Measurements from ENCODE around the gene FOXP1.
A peak's percentile ranks its signal among the peaks of the same experiment; 100 is the strongest.
"Not testable (repeated sequence)": the region's sequence is repeated elsewhere in the genome, so short reads cannot be mapped to it uniquely, and the experiment has no call there.

Gene FOXP1

DNA sequence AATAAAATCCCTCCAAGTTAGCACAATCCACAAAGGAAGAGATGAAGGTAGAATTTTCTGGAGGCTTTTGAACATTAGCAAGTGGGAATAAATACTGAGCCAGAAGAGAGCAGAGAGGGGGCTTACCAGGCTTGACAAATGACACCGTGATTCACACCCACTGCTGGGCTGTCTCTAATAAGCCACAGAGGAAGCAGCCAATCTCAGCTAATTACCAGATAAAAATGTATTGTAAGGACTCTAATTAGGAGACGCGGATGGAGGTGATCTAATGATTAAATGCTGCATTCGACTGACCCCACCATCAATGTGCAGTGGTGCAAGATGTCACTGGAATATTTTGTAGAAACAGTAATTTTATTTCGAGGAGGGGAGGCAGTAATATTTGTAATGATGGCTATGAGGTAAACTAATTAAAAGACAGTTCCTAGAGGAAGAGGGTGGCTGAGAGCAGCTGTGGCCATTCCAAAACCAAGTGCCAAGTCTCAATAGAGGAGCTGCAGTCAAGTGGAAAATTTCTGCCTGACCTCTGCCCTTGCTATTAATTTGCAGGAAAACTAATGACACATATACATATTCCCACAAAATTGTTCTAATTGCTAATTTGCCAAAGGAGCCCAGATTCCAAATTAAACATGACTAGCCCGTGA lies 602.2 kb downstream of the FOXP1 start:
- Histone ChIP-seq H3K4me3 (ENCODE audit: low read depth in 1 of 5, low read length in 5 of 5) (no peak overlapping the region), H3K27me3 (ENCODE audit: control insufficient read depth in 5 of 5, insufficient read depth in 4 of 5, low read length in 5 of 5) (no peaks in the 10 kb centered on the region), H3K9ac (ENCODE audit: low read length in 5 of 5) (peak overlapping the region in 3 of 5 donors; percentile 14 to 38 (median 16)), H3K4me1 (ENCODE audit: control insufficient read depth in 5 of 5, insufficient read depth in 5 of 5, low read length in 5 of 5) (peaks cover 4 to 40% (median 32%) of the 10 kb centered on the region in 5 donors), H3K36me3 (ENCODE audit: control insufficient read depth in 5 of 5, insufficient read depth in 5 of 5, low read length in 5 of 5) (peaks cover 24 to 40% (median 31%) of the 10 kb centered on the region in 5 donors), H3K9me3 (ENCODE audit: control insufficient read depth in 5 of 5, low read length in 5 of 5) (no peaks in the 10 kb centered on the region), H3K27ac (ENCODE audit: low read depth, low read length) (peak overlapping the region; percentile 97)

DNA sequence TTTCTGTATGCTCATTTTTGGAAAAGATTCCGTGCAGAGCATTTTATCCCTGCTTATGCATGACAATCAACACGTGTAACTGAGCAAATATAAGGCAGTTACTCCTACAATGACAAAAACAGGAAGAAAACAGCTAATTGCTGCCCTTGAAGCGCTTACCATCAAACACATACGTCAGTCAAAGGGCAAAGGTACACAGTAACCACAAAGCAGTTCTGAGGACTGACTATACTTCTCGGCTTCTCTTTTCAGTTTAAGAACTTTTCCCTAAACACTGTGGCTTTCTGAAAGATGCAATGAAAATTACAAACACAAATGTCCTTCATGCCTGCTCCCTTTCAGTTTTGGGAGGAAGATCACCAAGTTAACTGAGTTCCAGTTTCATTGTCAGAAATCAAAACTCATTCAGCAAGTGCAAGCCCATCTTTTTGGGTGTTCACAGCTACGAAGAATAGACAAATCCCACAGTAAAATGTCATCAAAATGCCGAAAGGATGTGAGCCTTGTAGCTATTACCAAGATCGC lies 602.8 kb downstream of the FOXP1 start:
- Histone ChIP-seq H3K4me1 (ENCODE audit: control insufficient read depth in 5 of 5, insufficient read depth in 5 of 5, low read length in 5 of 5) (peaks cover 4 to 40% (median 32%) of the 10 kb centered on the region in 5 donors), H3K27ac (ENCODE audit: low read depth, low read length) (peak overlapping the region; percentile 97), H3K4me3 (ENCODE audit: low read depth in 1 of 5, low read length in 5 of 5) (no peak overlapping the region), H3K9me3 (ENCODE audit: control insufficient read depth in 5 of 5, low read length in 5 of 5) (no peaks in the 10 kb centered on the region), H3K9ac (ENCODE audit: low read length in 5 of 5) (peak overlapping the region in 1 of 5 donors; percentile 13), H3K27me3 (ENCODE audit: control insufficient read depth in 5 of 5, insufficient read depth in 4 of 5, low read length in 5 of 5) (no peaks in the 10 kb centered on the region), H3K36me3 (ENCODE audit: control insufficient read depth in 5 of 5, insufficient read depth in 5 of 5, low read length in 5 of 5) (peaks cover 24 to 42% (median 34%) of the 10 kb centered on the region in 5 donors)

DNA sequence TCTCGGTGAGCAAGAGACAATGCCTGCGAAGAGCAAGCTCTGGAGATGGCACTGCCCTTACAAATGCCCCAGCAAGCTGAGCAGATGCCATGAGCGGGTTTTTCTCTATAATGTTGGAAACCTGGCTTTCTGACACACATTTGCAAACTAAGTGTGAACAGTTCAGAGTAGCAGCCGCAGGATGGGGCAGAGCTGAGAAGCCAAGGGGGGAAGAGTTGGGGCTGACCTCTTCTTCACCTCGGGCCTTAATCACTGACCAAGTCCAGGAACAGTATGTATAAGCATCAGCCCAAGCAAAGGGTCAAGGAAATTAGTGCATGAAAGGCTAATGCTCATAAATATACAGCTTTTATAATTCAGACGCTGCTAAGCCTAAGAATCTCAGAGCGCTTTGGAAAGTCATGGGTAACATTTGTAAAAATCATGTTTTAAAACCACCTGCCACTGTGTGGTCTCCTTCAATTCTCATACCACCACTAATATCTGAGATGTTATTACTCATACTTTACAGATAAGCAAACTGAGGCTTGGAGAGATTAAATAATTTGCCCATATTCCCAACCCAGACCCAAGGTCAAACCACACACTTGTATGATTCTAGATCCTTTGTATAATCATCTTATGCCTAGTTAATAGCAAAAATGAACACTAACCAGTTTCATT lies 603.4 kb downstream of the FOXP1 start:
- no peaks in the 10 kb centered on the region for H3K27me3 ChIP-seq (ENCODE audit: control insufficient read depth in 5 of 5, insufficient read depth in 4 of 5, low read length in 5 of 5)

DNA sequence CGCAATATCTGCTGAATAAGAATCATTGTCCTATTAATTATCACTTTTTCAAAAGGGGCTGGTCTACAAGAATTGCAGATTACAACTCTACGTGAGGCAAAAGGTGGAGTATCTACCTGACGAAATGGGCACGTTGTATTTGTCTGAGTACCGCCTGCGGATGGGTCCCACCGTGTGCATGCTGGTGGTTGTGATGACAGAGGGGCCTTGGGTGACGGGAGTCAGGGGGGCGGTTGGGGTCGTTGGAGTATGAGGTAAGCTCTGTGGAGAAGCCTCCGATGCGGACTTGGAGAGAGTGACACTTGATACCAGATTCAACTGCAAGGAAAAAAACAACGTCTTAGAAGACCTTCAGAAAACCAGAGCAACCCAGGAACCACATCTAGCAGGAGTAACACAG lies 605.8 kb downstream of the FOXP1 start:
- no peak overlapping the region for H3K9ac ChIP-seq (ENCODE audit: low read length in 5 of 5)
- no peaks in the 10 kb centered on the region for H3K27me3 ChIP-seq (ENCODE audit: control insufficient read depth in 5 of 5, insufficient read depth in 4 of 5, low read length in 5 of 5)
- H3K36me3 ChIP-seq (ENCODE audit: control insufficient read depth in 5 of 5, insufficient read depth in 5 of 5, low read length in 5 of 5): peaks cover 28 to 44% (median 32%) of the 10 kb centered on the region in 5 donors
- no peak overlapping the region for H3K4me3 ChIP-seq (ENCODE audit: low read depth in 1 of 5, low read length in 5 of 5)
- H3K27ac ChIP-seq (ENCODE audit: low read depth, low read length): no peak overlapping the region
- H3K4me1 ChIP-seq (ENCODE audit: control insufficient read depth in 5 of 5, insufficient read depth in 5 of 5, low read length in 5 of 5): peaks cover 4 to 35% (median 29%) of the 10 kb centered on the region in 5 donors
- no peaks in the 10 kb centered on the region for H3K9me3 ChIP-seq (ENCODE audit: control insufficient read depth in 5 of 5, low read length in 5 of 5)

More for the DNA sequence above, 603.4 kb downstream of the FOXP1 start:
- Histone ChIP-seq H3K4me1 (ENCODE audit: control insufficient read depth in 5 of 5, insufficient read depth in 5 of 5, low read length in 5 of 5) (peaks cover 4 to 40% (median 32%) of the 10 kb centered on the region in 5 donors), H3K4me3 (ENCODE audit: low read depth in 1 of 5, low read length in 5 of 5) (no peak overlapping the region), H3K27ac (ENCODE audit: low read depth, low read length) (peak overlapping the region; percentile 97), H3K36me3 (ENCODE audit: control insufficient read depth in 5 of 5, insufficient read depth in 5 of 5, low read length in 5 of 5) (peaks cover 27 to 44% (median 37%) of the 10 kb centered on the region in 5 donors), H3K9ac (ENCODE audit: low read length in 5 of 5) (no peak overlapping the region), H3K9me3 (ENCODE audit: control insufficient read depth in 5 of 5, low read length in 5 of 5) (no peaks in the 10 kb centered on the region)

DNA sequence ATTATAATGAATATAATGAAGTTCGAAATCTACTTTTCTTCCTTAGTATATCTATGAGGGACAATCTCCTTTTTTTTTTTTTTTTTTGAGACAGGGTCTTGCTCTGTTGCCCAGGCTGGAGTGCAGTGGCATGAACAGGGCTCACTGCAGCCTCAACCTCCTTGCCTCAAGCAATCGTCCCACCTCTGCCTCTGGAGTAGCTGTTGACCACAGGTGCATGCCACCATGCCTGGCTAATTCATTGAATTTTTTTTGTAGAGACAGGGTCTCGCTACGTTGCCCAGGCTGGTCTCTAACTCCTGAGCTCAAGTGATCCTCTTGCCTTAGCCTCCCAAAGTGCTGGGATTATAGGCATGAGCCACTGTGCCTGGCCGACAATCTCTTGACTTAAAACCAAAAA lies 607.5 kb downstream of the FOXP1 start:
- H3K9ac ChIP-seq (ENCODE audit: low read length in 5 of 5); H3K9me3 ChIP-seq (ENCODE audit: control insufficient read depth in 5 of 5, low read length in 5 of 5); H3K27me3 ChIP-seq (ENCODE audit: control insufficient read depth in 5 of 5, insufficient read depth in 4 of 5, low read length in 5 of 5); H3K27ac ChIP-seq (ENCODE audit: low read depth, low read length); H3K4me3 ChIP-seq (ENCODE audit: low read depth in 1 of 5, low read length in 5 of 5): not testable (repeated sequence)
- Histone ChIP-seq H3K4me1 (ENCODE audit: control insufficient read depth in 5 of 5, insufficient read depth in 5 of 5, low read length in 5 of 5) (peaks cover 0 to 22% (median 12%) of the 10 kb centered on the region in 5 donors), H3K36me3 (ENCODE audit: control insufficient read depth in 5 of 5, insufficient read depth in 5 of 5, low read length in 5 of 5) (peaks cover 41 to 56% (median 45%) of the 10 kb centered on the region in 5 donors)

DNA sequence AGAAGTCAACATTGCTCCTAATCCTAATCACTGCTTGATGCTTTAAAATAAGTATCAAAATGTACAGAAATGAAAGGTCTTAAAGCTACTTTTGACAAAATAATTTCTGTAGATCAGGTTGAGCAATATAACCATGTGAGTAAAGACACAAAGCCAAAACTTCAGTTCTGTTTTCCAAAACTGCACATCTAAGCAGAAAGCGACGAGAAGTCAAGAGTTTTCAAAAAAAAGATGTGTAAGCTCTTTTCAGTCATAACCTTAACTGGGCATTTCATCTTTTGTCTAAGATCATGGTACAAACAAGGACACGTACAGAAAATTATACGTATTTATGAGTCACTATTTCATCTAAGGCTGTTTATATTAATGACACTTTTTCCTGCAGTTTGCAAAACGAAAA lies 608.8 kb downstream of the FOXP1 start:
- no peak overlapping the region for H3K9ac ChIP-seq (ENCODE audit: low read length in 5 of 5)
- H3K4me1 ChIP-seq (ENCODE audit: control insufficient read depth in 5 of 5, insufficient read depth in 5 of 5, low read length in 5 of 5): peaks cover 0 to 13% (median 7%) of the 10 kb centered on the region in 5 donors
- H3K9me3 ChIP-seq (ENCODE audit: control insufficient read depth in 5 of 5, low read length in 5 of 5): no peaks in the 10 kb centered on the region
- peak overlapping the region; percentile 50 for H3K27ac ChIP-seq (ENCODE audit: low read depth, low read length)
- no peak overlapping the region for H3K4me3 ChIP-seq (ENCODE audit: low read depth in 1 of 5, low read length in 5 of 5)
- peaks cover 44 to 63% (median 53%) of the 10 kb centered on the region in 5 donors for H3K36me3 ChIP-seq (ENCODE audit: control insufficient read depth in 5 of 5, insufficient read depth in 5 of 5, low read length in 5 of 5)
- no peaks in the 10 kb centered on the region for H3K27me3 ChIP-seq (ENCODE audit: control insufficient read depth in 5 of 5, insufficient read depth in 4 of 5, low read length in 5 of 5)

DNA sequence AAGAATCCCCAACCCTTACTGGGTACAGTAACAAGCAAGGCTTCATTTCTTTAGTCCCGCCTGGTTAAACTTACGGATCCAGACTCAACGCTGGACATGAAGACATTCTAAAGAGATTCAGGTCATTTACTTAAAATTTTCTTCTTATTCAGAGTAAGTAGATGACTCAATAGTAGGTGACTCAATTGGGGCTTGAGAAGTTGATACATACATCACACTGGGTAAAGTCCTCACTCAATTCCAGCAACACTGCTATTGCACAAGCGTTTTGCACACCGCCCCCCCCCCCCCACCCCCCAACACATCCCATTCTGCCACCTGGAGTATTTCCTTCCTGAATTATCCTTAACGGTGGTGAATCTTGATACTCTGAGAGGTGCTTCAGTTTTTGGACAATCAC lies 610.0 kb downstream of the FOXP1 start:
- Histone ChIP-seq H3K36me3 (ENCODE audit: control insufficient read depth in 5 of 5, insufficient read depth in 5 of 5, low read length in 5 of 5) (peaks cover 51 to 70% (median 62%) of the 10 kb centered on the region in 5 donors), H3K9me3 (ENCODE audit: control insufficient read depth in 5 of 5, low read length in 5 of 5) (no peaks in the 10 kb centered on the region), H3K9ac (ENCODE audit: low read length in 5 of 5) (no peak overlapping the region), H3K4me1 (ENCODE audit: control insufficient read depth in 5 of 5, insufficient read depth in 5 of 5, low read length in 5 of 5) (peaks cover 0 to 19% (median 14%) of the 10 kb centered on the region in 5 donors), H3K27ac (ENCODE audit: low read depth, low read length) (no peak overlapping the region), H3K27me3 (ENCODE audit: control insufficient read depth in 5 of 5, insufficient read depth in 4 of 5, low read length in 5 of 5) (no peaks in the 10 kb centered on the region), H3K4me3 (ENCODE audit: low read depth in 1 of 5, low read length in 5 of 5) (no peak overlapping the region)

DNA sequence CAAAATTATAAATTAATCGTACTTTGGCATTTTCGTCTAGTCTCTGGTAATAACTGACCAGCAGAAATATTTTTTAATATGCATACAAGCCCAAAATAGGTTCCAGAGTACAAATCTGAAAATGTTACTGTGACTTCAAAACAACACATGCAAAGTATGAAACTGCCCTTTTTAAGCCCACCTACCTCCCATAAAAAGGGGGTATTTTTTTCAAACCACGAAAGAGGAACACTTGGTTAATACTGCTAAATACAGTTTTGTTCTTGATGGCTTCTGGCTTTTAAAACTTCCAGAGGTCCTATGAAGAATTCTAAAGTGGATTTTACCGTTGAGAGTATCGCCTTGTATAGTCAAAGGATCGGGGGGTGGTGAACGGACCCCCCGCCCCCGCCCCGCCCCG lies 610.7 kb downstream of the FOXP1 start:
- H3K4me1 ChIP-seq (ENCODE audit: control insufficient read depth in 5 of 5, insufficient read depth in 5 of 5, low read length in 5 of 5): peaks cover 0 to 24% (median 18%) of the 10 kb centered on the region in 5 donors
- no peaks in the 10 kb centered on the region for H3K27me3 ChIP-seq (ENCODE audit: control insufficient read depth in 5 of 5, insufficient read depth in 4 of 5, low read length in 5 of 5)
- H3K27ac ChIP-seq (ENCODE audit: low read depth, low read length): no peak overlapping the region
- H3K36me3 ChIP-seq (ENCODE audit: control insufficient read depth in 5 of 5, insufficient read depth in 5 of 5, low read length in 5 of 5): peaks cover 47 to 74% (median 58%) of the 10 kb centered on the region in 5 donors
- H3K4me3 ChIP-seq (ENCODE audit: low read depth in 1 of 5, low read length in 5 of 5): no peak overlapping the region
- no peaks in the 10 kb centered on the region for H3K9me3 ChIP-seq (ENCODE audit: control insufficient read depth in 5 of 5, low read length in 5 of 5)
- H3K9ac ChIP-seq (ENCODE audit: low read length in 5 of 5): no peak overlapping the region

DNA sequence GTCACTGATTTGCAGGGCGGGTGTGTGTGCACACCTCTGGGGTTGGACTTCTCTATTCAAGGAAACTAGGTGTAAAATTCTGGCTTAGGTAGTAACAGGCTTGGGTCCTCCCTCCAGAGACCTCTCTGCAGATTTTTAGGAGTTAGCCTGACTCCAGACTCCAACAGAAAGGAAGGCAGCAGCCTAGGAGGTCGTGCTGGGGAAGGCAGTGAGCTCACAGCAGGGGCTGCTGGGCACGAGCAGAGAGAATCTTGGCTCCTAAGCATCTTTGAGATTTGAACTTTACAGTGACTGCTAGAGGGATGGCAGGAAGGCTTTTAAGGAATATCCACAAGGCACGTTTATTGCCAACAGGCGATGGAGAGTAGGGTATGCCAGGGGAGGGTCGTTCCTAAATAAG lies 612.6 kb downstream of the FOXP1 start:
- H3K27ac ChIP-seq (ENCODE audit: low read depth, low read length): no peak overlapping the region
- H3K4me3 ChIP-seq (ENCODE audit: low read depth in 1 of 5, low read length in 5 of 5): no peak overlapping the region
- H3K27me3 ChIP-seq (ENCODE audit: control insufficient read depth in 5 of 5, insufficient read depth in 4 of 5, low read length in 5 of 5): no peaks in the 10 kb centered on the region
- peaks cover 0 to 24% (median 19%) of the 10 kb centered on the region in 5 donors for H3K4me1 ChIP-seq (ENCODE audit: control insufficient read depth in 5 of 5, insufficient read depth in 5 of 5, low read length in 5 of 5)
- H3K36me3 ChIP-seq (ENCODE audit: control insufficient read depth in 5 of 5, insufficient read depth in 5 of 5, low read length in 5 of 5): peaks cover 32 to 63% (median 47%) of the 10 kb centered on the region in 5 donors
- H3K9ac ChIP-seq (ENCODE audit: low read length in 5 of 5): no peak overlapping the region
- no peaks in the 10 kb centered on the region for H3K9me3 ChIP-seq (ENCODE audit: control insufficient read depth in 5 of 5, low read length in 5 of 5)

DNA sequence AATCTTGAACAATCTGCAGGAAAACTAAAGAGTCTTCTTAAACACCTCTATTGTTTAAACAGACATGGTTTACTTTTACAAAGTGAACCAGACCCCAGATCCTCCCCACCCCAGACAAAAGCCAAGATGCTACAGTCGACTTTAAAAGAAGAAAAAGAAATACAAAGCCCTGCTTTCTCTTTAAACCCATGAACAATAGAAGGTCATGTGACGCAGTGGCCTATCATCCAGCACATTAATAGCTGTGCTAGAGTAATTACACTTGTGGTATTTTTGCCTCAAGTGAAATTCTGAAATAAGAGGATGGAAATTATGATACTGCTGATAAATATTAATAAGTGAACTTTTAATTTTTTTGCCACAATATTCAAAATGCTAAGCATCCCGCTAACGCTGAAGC lies 613.4 kb downstream of the FOXP1 start:
- Histone ChIP-seq H3K4me1 (ENCODE audit: control insufficient read depth in 5 of 5, insufficient read depth in 5 of 5, low read length in 5 of 5) (peaks cover 0 to 24% (median 19%) of the 10 kb centered on the region in 5 donors), H3K27ac (ENCODE audit: low read depth, low read length) (no peak overlapping the region), H3K36me3 (ENCODE audit: control insufficient read depth in 5 of 5, insufficient read depth in 5 of 5, low read length in 5 of 5) (peaks cover 34 to 63% (median 46%) of the 10 kb centered on the region in 5 donors), H3K9me3 (ENCODE audit: control insufficient read depth in 5 of 5, low read length in 5 of 5) (no peaks in the 10 kb centered on the region), H3K27me3 (ENCODE audit: control insufficient read depth in 5 of 5, insufficient read depth in 4 of 5, low read length in 5 of 5) (no peaks in the 10 kb centered on the region), H3K9ac (ENCODE audit: low read length in 5 of 5) (no peak overlapping the region), H3K4me3 (ENCODE audit: low read depth in 1 of 5, low read length in 5 of 5) (no peak overlapping the region)

Measured in subcutaneous abdominal adipose tissue (tissue), 5 donors.